Vagina (tissue), 2 donors: Measurements from ENCODE around the gene DOCK11. TPM values are rescaled to one million over a fixed set of nuclear protein-coding genes. Genes with fewer than 3 reads are reported as not detected.

Source experiments
- DNase-seq, 2 donors: peaks; one replicate each; pipeline ENCODE4 v3.0.0-alpha.2; 2017; ENCODE audit errors: extremely low spot score in 2 of 2
- H3K27ac ChIP-seq: fragments of 200-600 bp; sonication (generic); one replicate; pipeline ENCODE4 v1.5.1; 2019
- H3K27me3 ChIP-seq: fragments of 200-600 bp; sonication (generic); one replicate; pipeline ENCODE4 v1.5.1; 2019
- H3K36me3 ChIP-seq, 2 donors: fragments of 200-600 bp; sonication (generic); one replicate each; pipeline ENCODE4 v1.5.1; 2017 to 2019
- H3K4me1 ChIP-seq: fragments of 200-600 bp; sonication (generic); one replicate; pipeline ENCODE4 v1.5.1; 2019
- H3K4me3 ChIP-seq, 2 donors: fragments of 200-600 bp; sonication (generic); 1 replicate in 1 of 2; 2 replicates in 1 of 2; pipeline ENCODE4 v1.5.1; 2016 to 2019
- H3K9me3 ChIP-seq: fragments of 200-600 bp; sonication (generic); one replicate; pipeline ENCODE4 v1.5.1; 2019
- POLR2A ChIP-seq, 2 donors: fragments of 450-650 bp; IDR thresholded peaks; one replicate each; pipeline ENCODE4 v1.6.1; 2017; ENCODE audit warnings: antibody characterized with exemption in 2 of 2, mild to moderate bottlenecking in 2 of 2, moderate library complexity in 2 of 2
- POLR2AphosphoS5 ChIP-seq, 2 donors: sonication (generic); formaldehyde crosslinking; IDR thresholded peaks; one replicate each; pipeline ENCODE4 v1.9.0; 2017; ENCODE audit warnings: antibody characterized with exemption in 2 of 2, mild to moderate bottlenecking in 2 of 2, low read depth in 1 of 2; ENCODE audit not compliant: insufficient read depth in 1 of 2
- intact Hi-C: fragments of 100-400 bp; cut with DNase I; formaldehyde crosslinking; loops from one replicate; pipeline ENCODE4 v1.15.1; 2023
- total RNA-seq: library from RNA; depleted of rRNA; stranded (reverse); fragments of >200 nt; gene quantifications from one replicate; pipeline ENCODE4 v1.2.3, GENCODE V29; 2016
- TF ChIP-seq, protein P1 (sequence below), 3 experiments: fragments of 450-650 bp in 2 of 3; fragments of 200-600 bp in 1 of 3; sonication (generic) in 1 of 3; IDR thresholded peaks; one replicate each; pipeline ENCODE4 v1.5.1; 2017 to 2019; ENCODE audit warnings: antibody characterized with exemption in 3 of 3, mild to moderate bottlenecking in 2 of 3, moderate library complexity in 2 of 3

The DOCK11 gene
- total RNA-seq, 1 donor from 2014 or later, result 20.6 TPM

DNA sequence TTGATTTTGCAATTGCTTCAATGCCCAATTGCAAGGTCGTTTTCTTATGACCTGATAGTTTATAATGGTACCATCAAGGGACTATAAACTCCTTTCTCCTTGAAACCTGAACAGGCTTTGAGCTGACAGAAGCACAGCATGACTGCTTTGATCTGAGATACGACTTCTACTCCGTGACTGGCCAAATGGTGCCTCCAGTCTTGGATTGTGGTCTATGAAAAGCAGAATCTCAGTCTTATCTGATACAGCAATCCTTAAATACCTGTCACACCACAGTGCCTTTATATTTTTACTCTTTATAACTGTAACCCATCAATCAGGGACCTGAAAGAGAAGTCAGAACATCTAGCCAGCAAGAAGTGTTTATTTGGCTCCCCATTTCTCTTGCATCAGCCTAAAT is 93.1 kb downstream of the DOCK11 start:
- no peak for DNase-seq
- Histone ChIP-seq H3K27ac (no peak overlapping the region), H3K4me3 (no peak overlapping the region), H3K36me3 (peaks cover 0 to 4% of the 10 kb centered on the region in 2 donors), H3K4me1 (no peaks in the 10 kb centered on the region), H3K27me3 (no peaks in the 10 kb centered on the region), H3K9me3 (no peaks in the 10 kb centered on the region)
- intact Hi-C loops, result loop anchor here (5.0 kb wide), 1 partner anchor 226 kb away; no protein-coding TSS in a partner anchor
- TF ChIP-seq POLR2AphosphoS5 (IDR thresholded peaks at IDR 0.05; ENCODE audit: insufficient read depth in 1 of 2, low read depth in 1 of 2) (no peak), POLR2A (IDR thresholded peaks at IDR 0.05) (no peak)
- TF ChIP-seq, protein P1, sequence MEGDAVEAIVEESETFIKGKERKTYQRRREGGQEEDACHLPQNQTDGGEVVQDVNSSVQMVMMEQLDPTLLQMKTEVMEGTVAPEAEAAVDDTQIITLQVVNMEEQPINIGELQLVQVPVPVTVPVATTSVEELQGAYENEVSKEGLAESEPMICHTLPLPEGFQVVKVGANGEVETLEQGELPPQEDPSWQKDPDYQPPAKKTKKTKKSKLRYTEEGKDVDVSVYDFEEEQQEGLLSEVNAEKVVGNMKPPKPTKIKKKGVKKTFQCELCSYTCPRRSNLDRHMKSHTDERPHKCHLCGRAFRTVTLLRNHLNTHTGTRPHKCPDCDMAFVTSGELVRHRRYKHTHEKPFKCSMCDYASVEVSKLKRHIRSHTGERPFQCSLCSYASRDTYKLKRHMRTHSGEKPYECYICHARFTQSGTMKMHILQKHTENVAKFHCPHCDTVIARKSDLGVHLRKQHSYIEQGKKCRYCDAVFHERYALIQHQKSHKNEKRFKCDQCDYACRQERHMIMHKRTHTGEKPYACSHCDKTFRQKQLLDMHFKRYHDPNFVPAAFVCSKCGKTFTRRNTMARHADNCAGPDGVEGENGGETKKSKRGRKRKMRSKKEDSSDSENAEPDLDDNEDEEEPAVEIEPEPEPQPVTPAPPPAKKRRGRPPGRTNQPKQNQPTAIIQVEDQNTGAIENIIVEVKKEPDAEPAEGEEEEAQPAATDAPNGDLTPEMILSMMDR (IDR thresholded peaks at IDR 0.05), result no peak

- Histone ChIP-seq H3K4me1 (no peaks in the 10 kb centered on the region), H3K4me3 (no peak overlapping the region), H3K27ac (no peak overlapping the region), H3K27me3 (no peaks in the 10 kb centered on the region), H3K36me3 (peaks cover 0 to 4% of the 10 kb centered on the region in 2 donors), H3K9me3 (no peaks in the 10 kb centered on the region)
- DNase-seq, result no peak
- TF ChIP-seq, protein P1 (IDR thresholded peaks at IDR 0.05), result no peak
- no peak for TF ChIP-seq POLR2A (IDR thresholded peaks at IDR 0.05)
- TF ChIP-seq POLR2AphosphoS5 (IDR thresholded peaks at IDR 0.05; ENCODE audit: insufficient read depth in 1 of 2, low read depth in 1 of 2), result no peak
- intact Hi-C loops, result loop anchor here (5.0 kb wide), 1 partner anchor 227 kb away; no protein-coding TSS in a partner anchor
These were observed 93.6 kb downstream of the DOCK11 start for GRCh38 chrX:118589227-118589626.

- intact Hi-C loops, result no loop called here
These were observed 97.8 kb downstream of the DOCK11 start for GRCh38 chrX:118593407-118593806.

DNA sequence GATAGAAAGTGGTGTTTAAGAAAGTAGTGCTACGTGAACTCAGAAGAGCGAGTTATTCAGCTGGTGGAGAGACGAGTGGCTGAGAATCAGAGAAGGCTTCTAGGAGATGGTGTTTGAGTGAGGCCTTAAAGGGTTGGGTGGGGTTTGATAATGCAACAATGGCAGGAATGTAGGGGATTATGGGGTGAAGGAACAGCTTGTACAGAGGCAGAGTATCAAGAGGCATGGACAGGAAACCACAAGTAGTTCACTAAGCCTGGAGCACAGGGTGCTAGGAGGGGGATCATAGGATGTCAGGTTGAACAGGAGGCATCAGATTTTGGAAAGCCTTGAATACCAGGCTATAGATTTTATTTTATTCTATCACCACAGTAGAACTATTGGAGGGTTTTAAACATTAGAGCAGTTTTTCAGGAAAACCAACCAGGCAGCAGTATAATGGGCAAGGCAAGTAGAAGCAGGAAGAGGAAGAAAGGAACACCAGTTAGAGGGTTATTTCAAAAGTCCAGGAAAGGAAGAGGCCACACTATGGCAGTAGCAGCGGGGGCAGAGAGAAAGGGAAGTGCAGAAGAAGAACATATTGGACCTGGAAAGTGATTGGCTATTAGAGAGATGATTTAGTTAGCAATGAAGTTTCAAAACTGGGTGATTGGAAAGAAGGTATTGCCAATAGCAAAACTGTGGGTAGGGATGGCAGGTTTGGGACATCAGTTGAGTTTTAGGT is 99.2 kb downstream of the DOCK11 start:
- TF ChIP-seq POLR2AphosphoS5 (IDR thresholded peaks at IDR 0.05; ENCODE audit: insufficient read depth in 1 of 2, low read depth in 1 of 2) (no peak), POLR2A (IDR thresholded peaks at IDR 0.05) (no peak)
- TF ChIP-seq, protein P1 (IDR thresholded peaks at IDR 0.05), result no peak

More at GRCh38 chrX:118593407-118593806, 97.8 kb downstream of the DOCK11 start:
- H3K36me3 ChIP-seq, result peaks cover 0 to 4% of the 10 kb centered on the region in 2 donors
- H3K9me3 ChIP-seq, result no peaks in the 10 kb centered on the region
- no peak overlapping the region for H3K27ac ChIP-seq
- no peak for DNase-seq
- H3K4me1 ChIP-seq, result no peaks in the 10 kb centered on the region
- H3K27me3 ChIP-seq, result no peaks in the 10 kb centered on the region
- no peak overlapping the region for H3K4me3 ChIP-seq
- TF ChIP-seq POLR2AphosphoS5 (IDR thresholded peaks at IDR 0.05; ENCODE audit: insufficient read depth in 1 of 2, low read depth in 1 of 2) (no peak), POLR2A (IDR thresholded peaks at IDR 0.05) (no peak)
- TF ChIP-seq, protein P1 (IDR thresholded peaks at IDR 0.05), result no peak

DNA sequence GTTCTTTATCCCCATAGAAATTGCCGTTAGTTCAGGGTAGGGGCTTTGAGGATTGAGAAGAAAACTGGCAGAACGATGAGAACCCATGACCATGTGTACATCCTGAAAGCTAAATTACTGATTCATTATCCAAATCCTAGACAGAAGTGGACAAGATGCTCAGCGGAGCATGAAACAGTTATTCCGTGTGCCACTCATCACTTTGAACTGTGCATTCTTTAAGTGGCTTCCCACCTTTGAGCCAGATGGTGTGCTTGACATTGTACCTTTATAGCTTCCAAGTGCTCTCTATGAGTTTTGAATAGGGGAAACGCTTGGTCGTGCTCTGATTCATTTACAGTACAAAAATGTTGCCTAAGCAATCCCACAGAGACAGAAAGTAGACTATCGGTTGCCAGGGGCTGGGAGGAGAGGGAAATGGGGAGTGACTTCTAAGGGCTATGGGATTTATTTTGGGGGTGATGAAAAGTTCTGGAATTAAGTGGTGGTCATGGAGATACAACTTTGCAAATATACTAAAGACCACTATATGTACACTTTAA is 100.0 kb downstream of the DOCK11 start:
- no peaks in the 10 kb centered on the region for H3K4me1 ChIP-seq
- no peak for DNase-seq
- no peak overlapping the region for H3K27ac ChIP-seq
- H3K4me3 ChIP-seq, result no peak overlapping the region
- H3K9me3 ChIP-seq, result no peaks in the 10 kb centered on the region
- TF ChIP-seq, protein P1 (IDR thresholded peaks at IDR 0.05), result no peak
- TF ChIP-seq POLR2AphosphoS5 (IDR thresholded peaks at IDR 0.05; ENCODE audit: insufficient read depth in 1 of 2, low read depth in 1 of 2), result no peak
- TF ChIP-seq POLR2A (IDR thresholded peaks at IDR 0.05), result no peak
- no peaks in the 10 kb centered on the region for H3K27me3 ChIP-seq
- intact Hi-C loops, result no loop called here
- H3K36me3 ChIP-seq, result no peaks in the 10 kb centered on the region

More for the DNA sequence above, 99.2 kb downstream of the DOCK11 start:
- Histone ChIP-seq H3K27me3 (no peaks in the 10 kb centered on the region), H3K27ac (no peak overlapping the region), H3K4me3 (no peak overlapping the region), H3K4me1 (no peaks in the 10 kb centered on the region), H3K9me3 (no peaks in the 10 kb centered on the region), H3K36me3 (no peaks in the 10 kb centered on the region)
- DNase-seq, result no peak
- intact Hi-C loops, result no loop called here
